Caco-2 (cell line): ENCODE results near the gene KCNG4. TPM values are rescaled to one million over a fixed set of nuclear protein-coding genes. Genes with fewer than 3 reads are reported as not detected.

Experiments used
- BruUV-seq: library from RNA; stranded (reverse); fragments of 400-500 nt; replicated peaks from 2 replicates; lab custom pipeline; 2021; lab: Mats Ljungman, UMichigan
- CTCF ChIA-PET: fragments of 300-600 bp; sonication (Branson Sonifier 250); formaldehyde crosslinking; loops from one replicate; lab custom pipeline; 2022; ENCODE audit warnings: antibody characterized with exemption; lab: Charles Lee
- POLR2A ChIA-PET: fragments of 300-600 bp; sonication (Branson Sonifier 250); formaldehyde crosslinking; loops from one replicate; lab custom pipeline; 2022; ENCODE audit warnings: antibody characterized with exemption; lab: Charles Lee
- DNase-seq, 2 experiments: peaks; one replicate each; pipeline versions ENCODE4 v3.0.0 to v3.0.0-alpha.2; 2020 to 2022
- H3K27me3 ChIP-seq: replicated peaks from 2 replicates; pipeline ENCODE4 v1.6.0; 2011; ENCODE audit warnings: low read length; ENCODE audit not compliant: control insufficient read depth, insufficient read depth
- H3K36me3 ChIP-seq: 2 replicates; pipeline ENCODE4 v1.5.1; 2011; ENCODE audit warnings: low read length; ENCODE audit not compliant: control insufficient read depth, insufficient read depth
- H3K4me1 ChIP-seq: fragments of 250-450 bp; sonication (Bioruptor Pico); 2 replicates; pipeline ENCODE4 v1.5.1; 2020; ENCODE audit warnings: mild to moderate bottlenecking
- H3K4me3 ChIP-seq: 2 replicates; pipeline ENCODE4 v1.5.1; 2011; ENCODE audit warnings: low read depth, mild to moderate bottlenecking, control low read depth, low read length
- H3K9me3 ChIP-seq: fragments of 250-450 bp; sonication (Bioruptor Pico); 2 replicates; pipeline ENCODE4 v1.5.1; 2020; ENCODE audit warnings: mild to moderate bottlenecking, moderate library complexity
- H3K27ac Mint-ChIP-seq: one replicate; pipeline ENCODE4 v1.8.0; 2022; ENCODE audit warnings: mixed read lengths; ENCODE audit not compliant: unreplicated experiment
- H3K27me3 Mint-ChIP-seq: one replicate; pipeline ENCODE4 v1.8.0; 2022; ENCODE audit warnings: mixed read lengths; ENCODE audit not compliant: insufficient read depth, unreplicated experiment
- H3K36me3 Mint-ChIP-seq: one replicate; pipeline ENCODE4 v1.8.0; 2022; ENCODE audit warnings: mild to moderate bottlenecking, mixed read lengths; ENCODE audit not compliant: insufficient read depth, unreplicated experiment
- H3K4me1 Mint-ChIP-seq: one replicate; pipeline ENCODE4 v1.8.0; 2022; ENCODE audit warnings: low read depth, mixed read lengths; ENCODE audit not compliant: unreplicated experiment
- H3K4me3 Mint-ChIP-seq: one replicate; pipeline ENCODE4 v1.8.0; 2022; ENCODE audit warnings: mild to moderate bottlenecking, moderate library complexity, mixed read lengths; ENCODE audit not compliant: unreplicated experiment
- H3K9me3 Mint-ChIP-seq: one replicate; pipeline ENCODE4 v1.8.0; 2022; ENCODE audit warnings: mixed read lengths; ENCODE audit not compliant: unreplicated experiment
- CTCF ChIP-seq, 2 experiments: fragments of 200-600 bp in 1 of 2; IDR thresholded peaks; 1 replicate in 1 of 2; 2 replicates in 1 of 2; pipeline versions ENCODE4 v1.5.1 to v1.8.0; 2011 to 2022; ENCODE audit warnings: antibody characterized with exemption in 1 of 2, control low read depth in 1 of 2, inconsistent platforms in 1 of 2, low read depth in 1 of 2, low read length in 1 of 2, mild to moderate bottlenecking in 1 of 2, moderate library complexity in 1 of 2; ENCODE audit not compliant: insufficient read depth in 1 of 2, severe bottlenecking in 1 of 2, unreplicated experiment in 1 of 2
- intact Hi-C: fragments of 100-400 bp; cut with micrococcal nuclease; formaldehyde crosslinking; loops from one replicate; pipeline ENCODE4 v1.10.0; 2022; ENCODE audit not compliant: unreplicated experiment
- total RNA-seq: library from RNA; stranded (reverse); gene quantifications from 2 replicates; pipeline ENCODE4 v1.2.3, GENCODE V29; 2022

Gene KCNG4
- total RNA-seq, 1 experiment from 2014 or later: not detected

GRCh38 chr16:84278333-84278732 is 38.5 kb upstream of the KCNG4 start:
- intact Hi-C loops: loop anchor here (5.0 to 10.0 kb wide), 2 partner anchors 86 to 189 kb away; partner anchors contain the start of gene ATP2C2
- no peaks in the 10 kb centered on the region for H3K9me3 Mint-ChIP-seq
- H3K36me3 Mint-ChIP-seq: no peaks in the 10 kb centered on the region
- Histone ChIP-seq H3K4me1 (no peaks in the 10 kb centered on the region), H3K27me3 (no peaks in the 10 kb centered on the region), H3K4me3 (no peak overlapping the region), H3K36me3 (no peaks in the 10 kb centered on the region), H3K9me3 (no peaks in the 10 kb centered on the region)
- H3K27me3 Mint-ChIP-seq: peaks cover 4% of the 10 kb centered on the region
- ChIA-PET POLR2A (no interaction called here), CTCF (interaction anchor here (0.6 to 0.9 kb wide), 2 partner anchors 30 to 119 kb away, joined by 3 read pairs; no protein-coding TSS in a partner anchor)
- H3K27ac Mint-ChIP-seq: no peak overlapping the region
- peaks cover 7% of the 10 kb centered on the region for H3K4me1 Mint-ChIP-seq
- no TSS peak for BruUV-seq
- DNase-seq: no peak
- TF ChIP-seq CTCF (IDR thresholded peaks at IDR 0.05; ENCODE audit: insufficient read depth in 1 of 2, low read depth in 1 of 2, low read length in 1 of 2, severe bottlenecking in 1 of 2, unreplicated experiment in 1 of 2): no peak
- no peak overlapping the region for H3K4me3 Mint-ChIP-seq

- H3K4me3 Mint-ChIP-seq: no peak overlapping the region
- intact Hi-C loops: loop anchor here (1.0 to 10.0 kb wide), 4 partner anchors 31 to 207 kb away; partner anchors contain the start of gene ATP2C2
- H3K27ac Mint-ChIP-seq: no peak overlapping the region
- peak; percentile 65 to 81 for DNase-seq
- BruUV-seq: no TSS peak
- no peaks in the 10 kb centered on the region for H3K9me3 ChIP-seq
- peaks cover 7% of the 10 kb centered on the region for H3K4me1 Mint-ChIP-seq
- no peaks in the 10 kb centered on the region for H3K9me3 Mint-ChIP-seq
- H3K4me1 ChIP-seq: peaks cover 4% of the 10 kb centered on the region; the same call in 1 of the 2 replicates
- H3K36me3 Mint-ChIP-seq: no peaks in the 10 kb centered on the region
- POLR2A ChIA-PET: no interaction called here
- no peaks in the 10 kb centered on the region for H3K36me3 ChIP-seq
- CTCF ChIA-PET: interaction anchor here (0.6 to 2.0 kb wide), 8 partner anchors 11 to 209 kb away, joined by 3 to 15 read pairs (median 6); partner anchors contain the start of gene TAF1C
- peaks cover 4% of the 10 kb centered on the region for H3K27me3 Mint-ChIP-seq
- no peak overlapping the region for H3K4me3 ChIP-seq
- peak; percentile 86 to 88 for TF ChIP-seq CTCF (IDR thresholded peaks at IDR 0.05; ENCODE audit: insufficient read depth in 1 of 2, low read depth in 1 of 2, low read length in 1 of 2, severe bottlenecking in 1 of 2, unreplicated experiment in 1 of 2)
- no peaks in the 10 kb centered on the region for H3K27me3 ChIP-seq
Measured at GRCh38 chr16:84277244-84277823, 37.5 kb upstream of the KCNG4 start.

GRCh38 chr16:84275585-84276151 is 35.9 kb upstream of the KCNG4 start:
- Histone ChIP-seq H3K9me3 (no peaks in the 10 kb centered on the region), H3K4me1 (peaks cover 6% of the 10 kb centered on the region), H3K4me3 (no peak overlapping the region), H3K36me3 (no peaks in the 10 kb centered on the region), H3K27me3 (no peaks in the 10 kb centered on the region)
- Mint-ChIP-seq H3K9me3 (no peaks in the 10 kb centered on the region), H3K4me1 (peaks cover 7% of the 10 kb centered on the region), H3K27me3 (peaks cover 4% of the 10 kb centered on the region), H3K4me3 (no peak overlapping the region), H3K36me3 (no peaks in the 10 kb centered on the region), H3K27ac (no peak overlapping the region)
- POLR2A ChIA-PET: no interaction called here
- no TSS peak for BruUV-seq
- no peak for DNase-seq
- CTCF ChIA-PET: interaction anchor here (1.5 to 2.0 kb wide), 2 partner anchors 9 to 24 kb away, joined by 3 to 10 read pairs; no protein-coding TSS in a partner anchor
- TF ChIP-seq CTCF (IDR thresholded peaks at IDR 0.05; ENCODE audit: insufficient read depth in 1 of 2, low read depth in 1 of 2, low read length in 1 of 2, severe bottlenecking in 1 of 2, unreplicated experiment in 1 of 2): no peak
- intact Hi-C loops: loop anchor here (5.0 to 10.0 kb wide), 2 partner anchors 89 to 192 kb away; partner anchors contain the start of gene ATP2C2
